Measurements from ENCODE around the gene NOX5.

- TF ChIP-seq, protein P1, sequence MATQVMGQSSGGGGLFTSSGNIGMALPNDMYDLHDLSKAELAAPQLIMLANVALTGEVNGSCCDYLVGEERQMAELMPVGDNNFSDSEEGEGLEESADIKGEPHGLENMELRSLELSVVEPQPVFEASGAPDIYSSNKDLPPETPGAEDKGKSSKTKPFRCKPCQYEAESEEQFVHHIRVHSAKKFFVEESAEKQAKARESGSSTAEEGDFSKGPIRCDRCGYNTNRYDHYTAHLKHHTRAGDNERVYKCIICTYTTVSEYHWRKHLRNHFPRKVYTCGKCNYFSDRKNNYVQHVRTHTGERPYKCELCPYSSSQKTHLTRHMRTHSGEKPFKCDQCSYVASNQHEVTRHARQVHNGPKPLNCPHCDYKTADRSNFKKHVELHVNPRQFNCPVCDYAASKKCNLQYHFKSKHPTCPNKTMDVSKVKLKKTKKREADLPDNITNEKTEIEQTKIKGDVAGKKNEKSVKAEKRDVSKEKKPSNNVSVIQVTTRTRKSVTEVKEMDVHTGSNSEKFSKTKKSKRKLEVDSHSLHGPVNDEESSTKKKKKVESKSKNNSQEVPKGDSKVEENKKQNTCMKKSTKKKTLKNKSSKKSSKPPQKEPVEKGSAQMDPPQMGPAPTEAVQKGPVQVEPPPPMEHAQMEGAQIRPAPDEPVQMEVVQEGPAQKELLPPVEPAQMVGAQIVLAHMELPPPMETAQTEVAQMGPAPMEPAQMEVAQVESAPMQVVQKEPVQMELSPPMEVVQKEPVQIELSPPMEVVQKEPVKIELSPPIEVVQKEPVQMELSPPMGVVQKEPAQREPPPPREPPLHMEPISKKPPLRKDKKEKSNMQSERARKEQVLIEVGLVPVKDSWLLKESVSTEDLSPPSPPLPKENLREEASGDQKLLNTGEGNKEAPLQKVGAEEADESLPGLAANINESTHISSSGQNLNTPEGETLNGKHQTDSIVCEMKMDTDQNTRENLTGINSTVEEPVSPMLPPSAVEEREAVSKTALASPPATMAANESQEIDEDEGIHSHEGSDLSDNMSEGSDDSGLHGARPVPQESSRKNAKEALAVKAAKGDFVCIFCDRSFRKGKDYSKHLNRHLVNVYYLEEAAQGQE (IDR thresholded peaks at IDR 0.05; ENCODE audit: low read depth) = no peak
- TF ChIP-seq, protein P2, sequence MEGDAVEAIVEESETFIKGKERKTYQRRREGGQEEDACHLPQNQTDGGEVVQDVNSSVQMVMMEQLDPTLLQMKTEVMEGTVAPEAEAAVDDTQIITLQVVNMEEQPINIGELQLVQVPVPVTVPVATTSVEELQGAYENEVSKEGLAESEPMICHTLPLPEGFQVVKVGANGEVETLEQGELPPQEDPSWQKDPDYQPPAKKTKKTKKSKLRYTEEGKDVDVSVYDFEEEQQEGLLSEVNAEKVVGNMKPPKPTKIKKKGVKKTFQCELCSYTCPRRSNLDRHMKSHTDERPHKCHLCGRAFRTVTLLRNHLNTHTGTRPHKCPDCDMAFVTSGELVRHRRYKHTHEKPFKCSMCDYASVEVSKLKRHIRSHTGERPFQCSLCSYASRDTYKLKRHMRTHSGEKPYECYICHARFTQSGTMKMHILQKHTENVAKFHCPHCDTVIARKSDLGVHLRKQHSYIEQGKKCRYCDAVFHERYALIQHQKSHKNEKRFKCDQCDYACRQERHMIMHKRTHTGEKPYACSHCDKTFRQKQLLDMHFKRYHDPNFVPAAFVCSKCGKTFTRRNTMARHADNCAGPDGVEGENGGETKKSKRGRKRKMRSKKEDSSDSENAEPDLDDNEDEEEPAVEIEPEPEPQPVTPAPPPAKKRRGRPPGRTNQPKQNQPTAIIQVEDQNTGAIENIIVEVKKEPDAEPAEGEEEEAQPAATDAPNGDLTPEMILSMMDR (IDR thresholded peaks at IDR 0.05 in 2 of 3, conservative IDR thresholded peaks at IDR 0.05 in 1 of 3; ENCODE audit: borderline replicate concordance in 1 of 3, insufficient read depth in 1 of 3, low read depth in 2 of 3, low read length in 2 of 3) = no peak
- TF ChIP-seq ZNF274 (IDR thresholded peaks at IDR 0.05; ENCODE audit: low read depth, low read length) (no peak), POLR2AphosphoS5 (IDR thresholded peaks at IDR 0.05; ENCODE audit: low read depth, low read length) (no peak), EZH2phosphoT487 (IDR thresholded peaks at IDR 0.05; ENCODE audit: borderline replicate concordance) (no peak), EZH2 (IDR thresholded peaks at IDR 0.05) (no peak), SIN3A (IDR thresholded peaks at IDR 0.05; ENCODE audit: low read depth) (no peak), EGR1 (IDR thresholded peaks at IDR 0.05; ENCODE audit: low read depth) (no peak), POLR2A (IDR thresholded peaks at IDR 0.05; ENCODE audit: borderline replicate concordance, extremely low read depth, insufficient read depth, insufficient read length) (no peak), RAD21 (IDR thresholded peaks at IDR 0.05; ENCODE audit: low read depth) (no peak), TCF7L2 (IDR thresholded peaks at IDR 0.05; ENCODE audit: borderline replicate concordance, extremely low read depth, insufficient read depth, insufficient read length) (no peak)
- TF ChIP-seq, protein P3, sequence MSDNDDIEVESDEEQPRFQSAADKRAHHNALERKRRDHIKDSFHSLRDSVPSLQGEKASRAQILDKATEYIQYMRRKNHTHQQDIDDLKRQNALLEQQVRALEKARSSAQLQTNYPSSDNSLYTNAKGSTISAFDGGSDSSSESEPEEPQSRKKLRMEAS (IDR thresholded peaks at IDR 0.05) = no peak
These were observed 30.5 kb upstream of the NOX5 start for GRCh38 chr15:68983961-68984481.
